HG02970 (cell line): ENCODE results near the gene ENPP7.

Experiments used
- ATAC-seq: cut with Tn5 transposase; IDR thresholded peaks from one replicate; pipeline ENCODE4 v1.9.1; 2021; ENCODE audit warnings: mild to moderate bottlenecking, moderate library complexity, moderate number of reproducible peaks; ENCODE audit not compliant: unreplicated experiment, low FRiP score

The ENPP7 gene

GRCh38 chr17:79702034-79702433 lies 28.7 kb upstream of the ENPP7 start:
- no peak for ATAC-seq

GRCh38 chr17:79702550-79703236 lies 28.1 kb upstream of the ENPP7 start:
- no peak for ATAC-seq

- no peak for ATAC-seq
Observed at GRCh38 chr17:79704691-79705090, 26.1 kb upstream of the ENPP7 start.

DNA sequence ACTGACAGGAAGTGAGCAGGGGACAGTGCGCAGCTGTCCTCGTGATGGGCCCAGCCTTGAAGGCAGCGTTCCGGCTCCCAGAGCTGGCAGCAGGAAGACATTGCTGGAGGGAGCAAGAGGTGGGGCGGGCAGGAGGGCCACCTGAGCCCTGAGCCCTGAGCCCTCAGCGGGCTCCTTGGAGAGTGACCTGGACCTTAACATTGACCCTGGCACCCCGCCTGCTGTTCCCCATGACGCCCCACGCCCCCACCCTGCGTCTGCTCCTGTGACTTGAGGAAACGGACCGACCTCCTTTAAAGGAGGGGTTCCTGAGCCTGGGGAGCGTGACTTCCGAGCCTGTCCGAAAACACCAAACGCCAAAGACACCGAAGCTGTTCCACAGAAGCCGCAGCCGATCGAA lies 25.1 kb upstream of the ENPP7 start:
- ATAC-seq, result no peak

DNA sequence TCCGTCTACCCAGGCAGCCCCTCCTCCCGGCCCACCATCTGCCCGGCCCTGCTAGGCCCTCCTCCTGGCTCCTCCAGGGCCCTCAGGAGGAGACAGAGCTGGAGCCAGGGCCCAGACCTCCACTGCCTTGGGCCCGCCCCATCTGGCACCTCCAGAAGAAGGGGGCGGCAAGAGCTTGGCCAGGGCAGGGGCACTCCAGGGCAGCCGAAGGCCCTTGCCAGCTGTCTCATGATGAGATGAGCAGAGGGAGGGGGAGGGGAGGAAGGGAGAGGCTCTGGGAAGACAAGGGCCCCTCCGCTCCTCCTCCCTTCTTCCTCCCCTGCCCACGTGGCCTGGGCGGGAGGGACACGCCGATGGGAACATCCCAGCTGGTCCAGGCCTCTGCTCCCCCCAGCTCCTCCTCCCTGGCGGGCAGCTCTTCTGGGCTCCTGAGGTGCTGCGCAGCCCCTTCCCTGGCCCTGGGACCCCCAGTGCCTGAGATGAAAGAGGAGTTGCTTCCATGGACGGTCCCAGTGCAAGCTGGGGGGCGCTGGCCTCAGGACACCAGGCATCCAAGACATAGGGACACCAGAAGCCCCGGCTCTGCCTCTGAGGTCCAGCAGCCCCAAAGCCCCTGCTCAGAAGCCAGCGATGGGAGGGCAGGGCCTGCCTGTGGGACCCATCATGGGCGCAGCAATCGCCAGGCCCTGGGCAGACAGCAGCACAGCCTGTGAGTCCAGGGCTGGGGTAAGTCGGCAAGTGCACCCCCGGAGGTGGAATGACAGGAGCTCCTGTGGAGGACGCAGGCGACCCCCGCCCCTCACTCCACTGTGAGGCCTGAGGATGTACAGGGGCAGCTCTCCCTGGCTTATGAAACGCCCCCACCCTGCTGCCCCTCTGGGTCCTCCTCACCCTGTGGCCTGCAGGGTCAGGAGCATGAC lies 23.6 kb upstream of the ENPP7 start:
- no peak for ATAC-seq

- ATAC-seq, result no peak
Observed at GRCh38 chr17:79707931-79708891, 22.5 kb upstream of the ENPP7 start.

DNA sequence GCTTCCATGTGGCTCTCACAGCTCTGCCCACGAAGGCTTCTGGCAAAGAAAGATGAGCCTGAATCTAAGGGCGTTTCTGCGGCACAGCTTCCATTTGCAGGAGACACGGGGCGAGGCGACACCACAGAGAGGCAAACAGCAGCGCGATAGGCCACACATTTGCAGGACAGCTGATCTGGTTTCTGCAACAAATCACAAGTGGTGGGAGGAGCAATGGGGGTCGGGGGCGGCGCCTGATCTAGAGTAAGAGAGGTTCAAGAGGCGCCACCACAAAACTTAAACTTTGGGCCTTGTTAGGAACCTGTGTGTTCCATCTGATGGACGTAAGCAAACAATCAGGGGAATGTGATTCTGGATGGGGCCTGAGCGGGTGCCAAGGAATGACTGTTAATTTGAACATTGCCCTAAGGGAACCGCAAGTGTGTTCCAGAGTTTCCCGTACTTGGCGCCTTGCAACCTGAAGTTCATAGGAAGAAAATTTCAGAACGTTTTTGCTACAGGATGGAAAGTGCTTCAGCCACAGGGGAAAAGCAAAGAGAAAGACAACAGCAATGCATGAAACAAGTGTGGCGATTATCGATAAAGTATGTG lies 18.9 kb upstream of the ENPP7 start:
- no peak for ATAC-seq

DNA sequence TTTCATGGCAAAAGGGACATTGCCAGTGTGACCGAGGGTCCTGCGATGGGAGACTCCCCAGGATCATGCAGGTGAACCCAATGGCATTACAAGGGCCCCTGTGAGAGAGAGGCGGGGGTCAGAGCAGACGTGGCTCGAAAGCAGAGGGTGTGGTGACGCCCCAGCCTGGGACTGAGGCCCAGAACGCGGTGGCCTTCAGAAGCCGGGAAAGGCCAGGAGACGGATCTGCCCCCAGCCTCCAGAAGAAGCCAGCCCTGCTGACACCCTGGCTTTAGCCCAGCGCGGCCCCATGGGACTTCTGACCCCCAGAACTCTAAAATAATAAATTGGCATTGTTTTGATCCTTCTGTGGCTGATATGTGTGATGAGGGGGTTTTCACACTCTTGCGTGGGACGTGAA lies 17.4 kb upstream of the ENPP7 start:
- ATAC-seq, result no peak

DNA sequence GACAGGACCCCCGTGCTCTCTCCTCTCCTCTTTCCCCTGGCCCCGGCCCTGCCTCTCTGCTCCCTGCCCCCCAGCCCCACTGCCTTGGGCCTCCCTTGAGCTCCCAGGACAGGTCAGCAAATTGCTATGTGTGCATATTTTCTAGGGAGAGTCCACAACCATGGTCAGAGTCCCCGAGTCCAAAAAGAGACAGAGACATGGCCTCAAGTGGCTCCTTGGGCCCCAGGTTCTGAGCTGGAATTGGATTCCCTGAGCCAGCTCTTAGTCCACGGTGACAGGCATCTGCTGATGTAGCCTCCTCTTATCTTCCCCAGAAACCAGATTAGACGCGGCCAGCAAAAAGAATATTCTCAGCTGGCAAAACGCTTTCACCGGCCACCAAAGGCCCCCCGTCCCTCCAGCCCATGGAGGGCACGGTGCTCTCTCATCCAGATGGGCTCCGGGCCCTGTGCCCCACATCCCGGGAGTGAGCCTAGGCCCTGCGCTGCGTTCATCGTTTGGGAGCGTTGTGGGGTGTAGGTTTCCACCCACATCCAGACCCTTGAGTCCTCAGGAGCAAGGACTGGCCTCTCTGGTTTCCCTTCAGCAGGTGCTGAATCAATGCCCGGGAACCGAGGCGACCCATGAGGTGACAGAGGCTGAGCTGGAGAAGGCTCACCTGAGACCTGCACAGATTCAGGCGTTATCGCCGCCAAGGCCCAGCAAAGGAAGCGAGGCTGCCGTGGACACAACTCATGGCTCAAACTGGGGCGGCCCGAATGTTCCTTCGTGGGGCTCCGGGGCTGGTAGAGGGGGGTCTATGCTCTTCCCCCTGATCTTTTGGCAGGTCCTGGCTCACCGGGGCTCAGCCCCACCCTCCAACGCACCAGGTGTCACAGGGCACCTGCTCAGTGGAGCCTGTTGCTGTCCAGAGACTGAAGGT lies 16.3 kb upstream of the ENPP7 start:
- ATAC-seq, result no peak

DNA sequence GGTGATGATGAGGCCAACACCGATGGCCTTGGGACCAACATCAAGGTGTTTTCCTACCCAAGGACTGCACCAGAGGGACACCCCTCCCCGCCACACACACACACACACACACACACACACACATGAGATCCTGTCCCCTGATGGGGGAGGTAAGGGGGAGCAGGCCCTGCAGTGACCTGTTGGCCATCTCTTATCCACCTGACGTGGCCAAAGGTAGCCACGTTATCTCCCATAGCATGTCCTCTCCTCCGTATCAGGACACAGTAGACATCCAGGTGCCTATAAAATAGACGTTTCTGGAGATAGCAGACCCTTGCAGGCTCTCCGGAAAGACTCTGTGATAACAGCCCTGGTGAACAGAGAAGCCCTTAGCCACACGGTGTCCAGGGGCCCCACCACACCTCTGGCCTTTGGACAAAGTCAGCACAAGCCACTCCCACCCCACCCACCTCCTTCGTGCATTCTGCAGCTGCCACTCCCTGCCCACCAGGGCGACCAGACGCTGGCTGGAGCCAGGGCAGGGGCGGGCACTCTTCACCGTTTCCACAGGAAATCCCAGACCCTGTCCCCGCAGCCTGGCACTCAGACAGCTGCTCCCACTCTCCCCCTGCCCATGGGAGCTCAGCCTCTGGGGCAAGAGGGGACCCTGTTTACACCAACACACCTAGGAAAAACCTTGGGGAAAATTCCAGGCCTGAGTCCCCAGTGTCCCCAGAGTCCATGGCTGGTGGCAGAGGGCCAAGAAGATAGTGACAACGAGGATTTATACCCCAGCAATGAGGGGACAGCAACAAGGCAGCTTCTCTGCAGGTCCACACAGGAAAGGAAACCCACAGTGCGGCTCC lies 15.4 kb upstream of the ENPP7 start:
- ATAC-seq, result no peak

DNA sequence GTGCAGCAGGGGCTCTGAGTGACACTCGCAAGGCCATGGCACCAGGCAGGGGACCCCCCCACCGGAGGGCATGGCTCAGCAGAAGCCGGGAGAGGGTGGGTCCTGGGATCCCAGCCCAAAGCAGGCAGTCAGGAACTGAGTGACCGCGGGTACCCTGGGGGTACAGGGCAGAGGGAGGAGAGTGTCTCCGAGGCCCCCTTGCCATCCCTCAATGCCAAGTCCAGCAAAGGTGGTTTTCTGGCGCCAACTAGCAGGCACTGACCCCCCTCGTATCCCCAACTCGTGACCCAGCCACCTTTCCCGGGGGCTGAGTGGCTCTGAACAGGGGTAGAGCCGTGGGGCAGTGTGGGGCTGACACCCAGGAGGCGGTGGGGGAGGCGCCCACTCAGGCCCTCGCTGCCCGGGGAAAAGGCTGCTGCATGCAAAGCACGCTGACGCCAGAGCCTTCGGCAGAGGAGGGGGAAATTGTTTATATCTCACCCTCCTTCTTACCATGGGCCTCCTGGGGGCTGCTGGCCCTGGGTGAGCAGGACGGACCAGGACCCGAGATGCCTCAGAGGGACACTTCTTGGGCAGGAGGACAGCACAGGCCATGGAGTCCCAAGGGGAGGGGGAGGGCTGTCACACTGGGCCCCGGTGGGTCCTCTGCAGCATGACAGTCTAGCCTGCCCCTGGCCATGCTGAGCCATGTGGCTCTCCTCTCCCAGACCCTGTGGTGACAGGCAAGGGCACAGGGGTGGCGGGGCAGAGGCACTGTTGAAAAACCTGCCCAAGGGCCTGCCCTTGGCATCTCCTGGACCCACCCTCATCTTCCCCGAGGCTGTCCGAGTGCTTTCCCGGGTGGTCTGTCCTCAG lies 14.6 kb upstream of the ENPP7 start:
- ATAC-seq, result no peak

- ATAC-seq, result no peak
Observed at GRCh38 chr17:79720705-79721292, 9.9 kb upstream of the ENPP7 start.

DNA sequence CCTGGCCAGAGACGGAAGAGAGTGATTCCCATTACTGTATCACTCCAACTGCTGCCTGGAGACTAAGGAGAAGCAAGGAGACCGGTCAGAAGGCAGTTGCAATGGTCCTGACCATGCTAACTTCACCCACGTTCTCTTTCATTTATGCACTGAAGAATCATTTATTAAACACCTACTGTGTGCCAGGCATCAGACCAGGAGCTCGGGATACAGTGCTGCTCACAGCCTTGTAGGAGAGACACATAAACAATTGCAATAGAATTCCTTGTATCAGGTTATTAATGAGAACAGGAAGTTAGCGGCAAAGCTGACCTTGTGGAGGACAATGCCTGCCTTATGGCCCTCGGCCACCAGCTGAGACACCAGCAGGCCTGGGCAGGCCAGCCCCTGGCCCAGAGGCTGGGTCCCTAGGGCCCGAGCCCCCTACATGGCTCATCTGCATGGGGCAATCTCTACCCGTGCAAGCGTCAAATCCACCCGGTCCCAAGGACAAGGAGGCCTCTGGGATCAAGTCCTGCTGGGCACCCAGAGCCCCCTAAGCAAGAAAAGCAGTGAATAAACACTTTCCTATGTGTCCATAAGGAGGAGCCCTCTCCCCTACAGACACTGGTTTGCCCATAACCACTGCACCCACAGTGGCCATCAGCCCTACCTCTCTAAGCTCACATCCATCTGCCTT lies 8.6 kb upstream of the ENPP7 start:
- ATAC-seq, result no peak

- no peak for ATAC-seq
Observed at GRCh38 chr17:79722787-79723186, 8.0 kb upstream of the ENPP7 start.

- ATAC-seq, result no peak
Observed at GRCh38 chr17:79728169-79728907, 2.4 kb upstream of the ENPP7 start.

- ATAC-seq, result no peak
Observed at GRCh38 chr17:79728908-79729471, 1.8 kb upstream of the ENPP7 start.
